HG02642 (cell line): Measurements from ENCODE around the gene CFAP53.
A peak's percentile ranks its signal among the peaks of the same experiment; 100 is the strongest.
"Not testable (repeated sequence)": the region's sequence is repeated elsewhere in the genome, so short reads cannot be mapped to it uniquely, and the experiment has no call there.

Source experiments
- ATAC-seq: cut with Tn5 transposase; IDR thresholded peaks from one replicate; pipeline ENCODE4 v1.9.1; 2021; ENCODE audit warnings: mild to moderate bottlenecking; ENCODE audit not compliant: unreplicated experiment, poor library complexity

CFAP53 gene

GRCh38 chr18:50274044-50274442 lies 7.7 kb upstream of the CFAP53 start:
- ATAC-seq: no peak

GRCh38 chr18:50273203-50274043 lies 7.1 kb upstream of the CFAP53 start:
- no peak for ATAC-seq

DNA sequence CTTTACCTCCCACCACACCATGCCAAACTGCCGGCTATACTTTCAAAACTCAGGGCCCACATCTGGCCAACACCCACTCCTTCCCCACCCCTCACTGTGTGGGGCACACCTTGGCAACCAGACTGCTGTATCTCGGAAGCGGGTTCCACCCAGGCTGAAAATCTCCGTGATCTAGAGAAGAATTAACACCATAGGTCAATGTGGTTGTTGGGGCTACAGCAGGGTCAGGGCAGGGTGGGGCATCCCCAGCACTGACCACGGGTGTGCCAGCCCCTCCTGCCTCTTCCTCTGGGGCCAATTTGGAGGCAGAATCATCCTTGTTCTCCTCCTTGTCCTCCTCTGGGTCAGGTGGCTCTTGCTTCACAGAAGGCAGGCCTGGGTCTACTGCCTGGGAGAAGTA lies 6.3 kb upstream of the CFAP53 start:
- no peak for ATAC-seq

GRCh38 chr18:50268022-50268747 lies 1.9 kb upstream of the CFAP53 start:
- peak; percentile 72 for ATAC-seq

- no peak for ATAC-seq
Observed at GRCh38 chr18:50262977-50263376, 3.3 kb downstream of the CFAP53 start.

- ATAC-seq: no peak
Observed at GRCh38 chr18:50250935-50251334, 15.4 kb downstream of the CFAP53 start.

DNA sequence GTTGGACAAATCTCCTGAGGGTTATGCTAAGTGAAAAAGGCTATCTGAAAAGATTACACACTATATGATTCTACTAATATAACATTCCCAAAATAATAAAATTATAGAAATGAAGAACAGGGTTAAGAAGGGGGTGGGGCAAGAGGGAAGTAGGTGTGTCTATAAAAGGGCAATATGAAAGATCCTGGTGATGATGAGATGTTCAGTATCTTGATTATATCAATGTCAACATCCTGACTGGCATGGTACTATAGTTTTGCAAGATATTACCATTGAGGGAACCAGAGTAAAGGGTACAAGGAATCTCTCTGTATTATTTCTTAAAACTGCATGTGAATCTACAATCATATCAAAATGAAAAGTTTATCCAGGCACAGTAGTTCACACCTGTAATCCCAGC lies 16.7 kb downstream of the CFAP53 start:
- ATAC-seq: no peak

DNA sequence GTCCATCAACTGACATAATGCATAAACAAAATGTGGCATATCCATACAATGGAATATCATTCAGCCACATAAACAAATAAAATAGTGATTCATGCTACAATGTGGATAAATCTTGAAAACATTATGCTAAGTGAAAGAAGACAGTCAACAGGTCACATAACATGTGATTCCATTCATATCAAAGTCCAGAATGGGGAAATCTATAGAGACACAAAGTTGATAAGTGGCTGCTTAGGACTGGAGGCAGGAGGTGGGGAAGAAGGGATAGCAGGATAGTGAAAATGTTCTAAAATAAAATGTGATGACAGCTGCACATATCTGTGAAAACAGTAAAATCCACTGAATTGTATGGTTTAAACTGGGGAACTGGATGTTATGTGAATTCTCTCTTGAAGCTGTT lies 18.7 kb downstream of the CFAP53 start:
- no peak for ATAC-seq

GRCh38 chr18:50241768-50242167 lies 24.5 kb downstream of the CFAP53 start:
- ATAC-seq: not testable (repeated sequence)

GRCh38 chr18:50240080-50240563 lies 26.2 kb downstream of the CFAP53 start:
- no peak for ATAC-seq

GRCh38 chr18:50232419-50232818 lies 33.9 kb downstream of the CFAP53 start:
- ATAC-seq: no peak

GRCh38 chr18:50231621-50232020 lies 34.7 kb downstream of the CFAP53 start:
- ATAC-seq: no peak

- not testable (repeated sequence) for ATAC-seq
Observed at GRCh38 chr18:50220249-50220648, 46.0 kb downstream of the CFAP53 start.

- ATAC-seq: peak; percentile 60
Observed at GRCh38 chr18:50218432-50219197, 47.7 kb downstream of the CFAP53 start.

- no peak for ATAC-seq
Observed at GRCh38 chr18:50209311-50209710, 57.0 kb downstream of the CFAP53 start.

DNA sequence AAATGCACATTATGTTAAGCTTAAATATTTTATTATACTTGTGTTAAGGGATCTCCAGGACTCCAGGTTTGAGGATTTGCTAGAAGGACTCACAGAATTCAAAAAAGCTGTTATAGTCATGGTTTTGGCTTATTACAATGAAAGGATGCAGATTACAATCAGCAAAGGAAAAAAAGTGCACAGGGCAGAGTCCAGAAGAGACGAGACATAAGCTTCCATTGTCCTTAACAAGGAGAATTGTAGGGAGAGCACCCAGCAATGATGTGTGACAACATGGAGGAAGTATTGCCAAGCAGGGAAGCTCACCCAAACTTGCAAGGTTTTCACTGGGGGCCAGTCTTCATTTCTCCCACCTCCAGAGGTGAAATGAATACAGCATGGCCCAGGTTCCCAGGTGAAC lies 58.6 kb downstream of the CFAP53 start:
- no peak for ATAC-seq

DNA sequence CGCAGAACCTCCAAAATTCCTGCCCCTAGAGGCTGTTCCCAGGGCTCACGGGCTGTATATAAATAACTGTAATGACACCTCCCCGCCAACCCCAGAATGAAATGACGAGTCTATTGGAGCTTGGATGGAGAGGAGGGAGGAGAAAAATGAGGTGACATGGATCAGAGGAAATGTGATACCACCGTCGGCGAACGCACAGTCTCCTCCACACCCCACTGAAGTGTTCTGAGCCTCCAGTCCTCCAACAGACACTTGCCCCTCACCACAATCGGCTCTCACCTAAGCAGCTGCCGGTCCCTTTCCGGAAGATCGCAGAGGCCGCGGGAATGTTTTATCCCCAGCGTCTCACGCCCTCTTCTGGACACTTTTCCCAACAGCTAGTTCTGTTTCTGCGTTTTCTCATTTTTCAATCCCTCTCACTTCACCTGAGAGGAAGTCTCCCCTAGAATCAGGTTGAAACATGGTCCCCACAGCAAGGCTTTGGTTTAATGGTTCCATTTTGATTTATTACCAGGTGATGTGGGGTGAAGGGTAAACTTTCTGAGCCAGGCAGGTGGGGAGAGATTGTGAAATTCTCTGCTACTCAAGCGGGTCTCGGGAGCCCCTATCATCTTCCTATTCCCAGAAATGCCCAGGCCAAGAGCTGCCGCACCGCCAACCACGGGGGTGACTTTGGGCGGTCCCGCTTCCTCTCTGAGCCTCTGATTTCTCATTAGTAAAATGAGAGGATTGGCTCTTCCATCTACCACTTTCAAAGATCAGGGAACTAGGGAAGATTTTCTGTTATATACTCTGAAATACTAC lies 62.3 kb downstream of the CFAP53 start:
- ATAC-seq: no peak

GRCh38 chr18:50201476-50202018 lies 64.7 kb downstream of the CFAP53 start:
- ATAC-seq: no peak

GRCh38 chr18:50199921-50200320 lies 66.4 kb downstream of the CFAP53 start:
- ATAC-seq: no peak
